ENCODE data around the gene DNTTIP2. TPM values are rescaled to one million over a fixed set of nuclear protein-coding genes. Genes with fewer than 3 reads are reported as not detected.
"Not testable (repeated sequence)": the region's sequence is repeated elsewhere in the genome, so short reads cannot be mapped to it uniquely, and the experiment has no call there.

Gene DNTTIP2
- total and polyA plus RNA-seq, 8 donors: 8.7 to 107 (median 45.6) TPM

DNA sequence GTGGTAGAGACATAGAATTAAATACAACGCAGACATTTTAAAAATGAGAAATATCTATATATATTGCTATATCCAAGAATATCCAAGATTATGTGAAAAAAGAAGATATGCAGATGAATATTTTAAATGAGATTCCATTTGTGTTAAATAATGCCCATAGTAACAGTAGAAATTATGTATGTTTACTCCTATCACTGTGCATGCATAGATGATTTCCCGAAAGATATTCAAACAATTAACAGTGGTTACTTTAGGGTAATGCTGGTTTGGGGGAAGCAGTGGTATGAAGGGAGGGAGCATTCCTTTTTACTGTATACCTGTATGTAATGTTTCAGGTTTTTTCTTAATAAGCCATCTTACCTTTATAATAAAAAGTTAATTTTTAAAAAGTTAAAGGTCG is 25.1 kb downstream of the DNTTIP2 start:
- intact Hi-C loops (cut with DNase I; ENCODE audit: low total_unique reads): no loop called here
- TF ChIP-seq POLR2AphosphoS5 (IDR thresholded peaks at IDR 0.05) (no peak), EP300 (IDR thresholded peaks at IDR 0.05) (no peak), POLR2A (IDR thresholded peaks at IDR 0.05) (no peak)
- TF ChIP-seq, protein P1, sequence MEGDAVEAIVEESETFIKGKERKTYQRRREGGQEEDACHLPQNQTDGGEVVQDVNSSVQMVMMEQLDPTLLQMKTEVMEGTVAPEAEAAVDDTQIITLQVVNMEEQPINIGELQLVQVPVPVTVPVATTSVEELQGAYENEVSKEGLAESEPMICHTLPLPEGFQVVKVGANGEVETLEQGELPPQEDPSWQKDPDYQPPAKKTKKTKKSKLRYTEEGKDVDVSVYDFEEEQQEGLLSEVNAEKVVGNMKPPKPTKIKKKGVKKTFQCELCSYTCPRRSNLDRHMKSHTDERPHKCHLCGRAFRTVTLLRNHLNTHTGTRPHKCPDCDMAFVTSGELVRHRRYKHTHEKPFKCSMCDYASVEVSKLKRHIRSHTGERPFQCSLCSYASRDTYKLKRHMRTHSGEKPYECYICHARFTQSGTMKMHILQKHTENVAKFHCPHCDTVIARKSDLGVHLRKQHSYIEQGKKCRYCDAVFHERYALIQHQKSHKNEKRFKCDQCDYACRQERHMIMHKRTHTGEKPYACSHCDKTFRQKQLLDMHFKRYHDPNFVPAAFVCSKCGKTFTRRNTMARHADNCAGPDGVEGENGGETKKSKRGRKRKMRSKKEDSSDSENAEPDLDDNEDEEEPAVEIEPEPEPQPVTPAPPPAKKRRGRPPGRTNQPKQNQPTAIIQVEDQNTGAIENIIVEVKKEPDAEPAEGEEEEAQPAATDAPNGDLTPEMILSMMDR (IDR thresholded peaks at IDR 0.05): no peak
- no peaks in the 10 kb centered on the region for H3K9me3 ChIP-seq
- H3K4me1 ChIP-seq: peaks cover 0 to 6% (median 0%) of the 10 kb centered on the region in 4 donors
- H3K27ac ChIP-seq: no peak overlapping the region
- no peak overlapping the region for H3K4me3 ChIP-seq
- WGBS, 5 donors: 90 to 94% (median 93%) methylated on average over 3 of the region's 3 CpGs
- H3K36me3 ChIP-seq: no peaks in the 10 kb centered on the region
- DNase-seq: no peak
- H3K27me3 ChIP-seq: no peaks in the 10 kb centered on the region

DNA sequence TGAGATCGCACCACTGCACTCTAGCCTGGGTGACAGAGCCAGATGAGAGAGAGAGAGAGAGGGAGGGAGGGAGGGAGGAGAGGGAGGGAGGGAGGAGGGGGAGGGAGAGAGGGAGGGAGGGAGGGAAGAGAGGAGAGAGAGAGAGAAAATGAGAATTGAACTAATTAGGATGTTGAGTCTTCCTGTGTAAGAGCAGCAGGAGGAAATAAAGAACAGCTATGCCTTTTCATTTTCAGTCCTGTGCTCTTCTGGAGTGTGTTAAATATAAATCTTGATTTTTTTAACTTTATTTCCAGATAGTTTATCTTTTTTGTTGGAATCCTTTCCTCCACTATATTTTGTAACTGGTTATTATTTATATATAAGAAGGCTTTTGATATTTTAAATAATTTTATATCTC is 27.1 kb downstream of the DNTTIP2 start:
- Histone ChIP-seq H3K36me3 (no peaks in the 10 kb centered on the region), H3K9me3 (no peaks in the 10 kb centered on the region), H3K4me1 (peaks cover 0 to 16% (median 11%) of the 10 kb centered on the region in 4 donors), H3K27ac (no peak overlapping the region), H3K4me3 (no peak overlapping the region), H3K27me3 (no peaks in the 10 kb centered on the region)
- TF ChIP-seq EP300 (IDR thresholded peaks at IDR 0.05) (no peak), POLR2A (IDR thresholded peaks at IDR 0.05) (no peak), POLR2AphosphoS5 (IDR thresholded peaks at IDR 0.05) (no peak)
- TF ChIP-seq, protein P1 (IDR thresholded peaks at IDR 0.05): no peak
- WGBS, 5 donors: 80 to 83% (median 83%) methylated on average over 1 of the region's 1 CpG; no CpG with 5 or more reads in 2 of the 5 donors
- intact Hi-C loops (cut with DNase I; ENCODE audit: low total_unique reads): no loop called here
- no peak for DNase-seq

DNA sequence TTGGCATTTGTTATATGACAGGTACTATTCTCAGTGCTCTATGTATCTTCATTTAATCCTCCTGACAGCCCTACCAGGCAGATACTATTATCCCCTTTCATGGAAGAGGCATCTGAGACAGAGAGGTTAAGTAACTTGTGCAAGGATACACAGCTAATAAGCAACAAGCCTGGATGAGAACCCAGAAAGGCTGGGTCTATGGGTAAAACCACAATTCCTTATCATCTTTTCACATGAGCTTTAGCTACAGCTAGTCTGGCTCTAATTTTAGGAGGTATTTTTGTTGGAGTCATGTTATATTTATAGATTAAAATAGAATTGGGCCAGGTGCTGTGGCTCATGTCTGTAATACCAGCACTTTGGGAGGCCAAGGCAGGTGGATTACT is 27.7 kb downstream of the DNTTIP2 start:
- intact Hi-C loops (cut with DNase I; ENCODE audit: low total_unique reads): no loop called here
- TF ChIP-seq, protein P1 (IDR thresholded peaks at IDR 0.05): no peak
- TF ChIP-seq POLR2AphosphoS5 (IDR thresholded peaks at IDR 0.05) (no peak), EP300 (IDR thresholded peaks at IDR 0.05) (no peak), POLR2A (IDR thresholded peaks at IDR 0.05) (no peak)
- H3K27ac ChIP-seq: no peak overlapping the region
- H3K9me3 ChIP-seq: no peaks in the 10 kb centered on the region
- no peak for DNase-seq
- H3K27me3 ChIP-seq: no peaks in the 10 kb centered on the region
- H3K4me3 ChIP-seq: no peak overlapping the region
- peaks cover 0 to 16% (median 11%) of the 10 kb centered on the region in 4 donors for H3K4me1 ChIP-seq
- no peaks in the 10 kb centered on the region for H3K36me3 ChIP-seq

DNA sequence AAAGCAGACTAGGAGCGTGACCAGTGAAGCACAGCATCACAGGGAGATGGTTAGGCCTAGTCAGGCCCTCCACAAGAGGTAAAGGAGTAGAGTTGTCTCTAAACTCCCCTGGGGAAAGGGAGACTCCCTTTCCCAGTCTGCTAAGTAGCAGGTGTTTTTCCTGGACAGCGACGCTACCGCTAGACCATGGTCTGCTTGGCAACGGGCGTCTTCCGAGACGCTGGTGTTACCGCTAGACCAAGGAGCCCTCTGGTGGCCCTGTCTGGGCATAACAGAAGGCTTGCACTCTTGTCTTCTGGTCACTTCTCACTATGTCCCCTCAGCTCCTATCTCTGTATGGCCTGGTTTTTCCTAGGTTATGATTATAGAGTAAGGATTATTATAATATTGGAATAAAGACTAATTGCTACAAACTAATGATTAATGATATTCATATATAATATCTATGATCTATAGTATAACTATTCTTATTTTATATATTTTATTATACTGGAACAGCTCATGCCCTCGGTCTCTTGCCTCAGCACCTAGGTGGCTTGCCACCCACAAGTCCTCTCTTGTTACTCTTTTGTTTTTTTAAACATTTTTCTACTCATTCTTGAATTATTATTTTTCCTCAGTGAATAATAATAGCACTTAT is 28.2 kb downstream of the DNTTIP2 start:
- H3K36me3 ChIP-seq; intact Hi-C loops (cut with DNase I; ENCODE audit: low total_unique reads); H3K27me3 ChIP-seq; H3K27ac ChIP-seq; H3K4me3 ChIP-seq; H3K9me3 ChIP-seq: not testable (repeated sequence)
- DNase-seq: peak; percentile 60 to 76
- peaks cover under 1 to 19% (median 14%) of the 10 kb centered on the region in 4 donors for H3K4me1 ChIP-seq
- TF ChIP-seq, protein P1 (IDR thresholded peaks at IDR 0.05): peak in 4 of 7 experiments; percentile 15 to 70 (median 58)
- WGBS, 5 donors: 27 to 42% (median 34%) methylated on average over 10 of the region's 10 CpGs

Data from stomach (tissue), 9 donors.